GM20000 (cell line): Measurements from ENCODE around the gene PHF3.
"Not testable (repeated sequence)": the region's sequence is repeated elsewhere in the genome, so short reads cannot be mapped to it uniquely, and the experiment has no call there.

Source experiments
- DNase-seq: peaks from one replicate; pipeline ENCODE4 v3.0.0; 2012; ENCODE audit warnings: low spot score
- CTCF ChIP-seq: IDR thresholded peaks from 2 replicates; pipeline ENCODE4 v1.5.1; 2012; ENCODE audit warnings: mild to moderate bottlenecking, control low read depth; ENCODE audit errors: extremely low read depth, missing control alignments

PHF3 gene

GRCh38 chr6:63744810-63745209, 109.2 kb downstream of the PHF3 start:
- no peak for TF ChIP-seq CTCF
- no peak for DNase-seq

GRCh38 chr6:63745784-63746183, 110.2 kb downstream of the PHF3 start:
- TF ChIP-seq CTCF, result no peak

GRCh38 chr6:63750400-63750799, 114.8 kb downstream of the PHF3 start:
- DNase-seq, result no peak
- TF ChIP-seq CTCF, result no peak

More at GRCh38 chr6:63745784-63746183, 110.2 kb downstream of the PHF3 start:
- DNase-seq, result no peak

GRCh38 chr6:63757275-63757674, 121.7 kb downstream of the PHF3 start:
- DNase-seq, result not testable (repeated sequence)

GRCh38 chr6:63757826-63758225, 122.2 kb downstream of the PHF3 start:
- no peak for TF ChIP-seq CTCF
- DNase-seq, result no peak

- DNase-seq, result no peak
- no peak for TF ChIP-seq CTCF
Observed at GRCh38 chr6:63759605-63760105, 124.1 kb downstream of the PHF3 start.

- no peak for DNase-seq
- no peak for TF ChIP-seq CTCF
Observed at GRCh38 chr6:63760199-63760598, 124.6 kb downstream of the PHF3 start.

- DNase-seq, result peak; percentile 6
- no peak for TF ChIP-seq CTCF
Observed at GRCh38 chr6:63764318-63764916, 128.8 kb downstream of the PHF3 start.
